HG03457 (cell line): Measurements from ENCODE around the gene FHDC1.
"Not testable (repeated sequence)": the region's sequence is repeated elsewhere in the genome, so short reads cannot be mapped to it uniquely, and the experiment has no call there.

Experiments used
- ATAC-seq: cut with Tn5 transposase; IDR thresholded peaks from one replicate; pipeline ENCODE4 v1.9.1; 2021; ENCODE audit warnings: moderate number of reproducible peaks; ENCODE audit not compliant: unreplicated experiment

The FHDC1 gene, protein sequence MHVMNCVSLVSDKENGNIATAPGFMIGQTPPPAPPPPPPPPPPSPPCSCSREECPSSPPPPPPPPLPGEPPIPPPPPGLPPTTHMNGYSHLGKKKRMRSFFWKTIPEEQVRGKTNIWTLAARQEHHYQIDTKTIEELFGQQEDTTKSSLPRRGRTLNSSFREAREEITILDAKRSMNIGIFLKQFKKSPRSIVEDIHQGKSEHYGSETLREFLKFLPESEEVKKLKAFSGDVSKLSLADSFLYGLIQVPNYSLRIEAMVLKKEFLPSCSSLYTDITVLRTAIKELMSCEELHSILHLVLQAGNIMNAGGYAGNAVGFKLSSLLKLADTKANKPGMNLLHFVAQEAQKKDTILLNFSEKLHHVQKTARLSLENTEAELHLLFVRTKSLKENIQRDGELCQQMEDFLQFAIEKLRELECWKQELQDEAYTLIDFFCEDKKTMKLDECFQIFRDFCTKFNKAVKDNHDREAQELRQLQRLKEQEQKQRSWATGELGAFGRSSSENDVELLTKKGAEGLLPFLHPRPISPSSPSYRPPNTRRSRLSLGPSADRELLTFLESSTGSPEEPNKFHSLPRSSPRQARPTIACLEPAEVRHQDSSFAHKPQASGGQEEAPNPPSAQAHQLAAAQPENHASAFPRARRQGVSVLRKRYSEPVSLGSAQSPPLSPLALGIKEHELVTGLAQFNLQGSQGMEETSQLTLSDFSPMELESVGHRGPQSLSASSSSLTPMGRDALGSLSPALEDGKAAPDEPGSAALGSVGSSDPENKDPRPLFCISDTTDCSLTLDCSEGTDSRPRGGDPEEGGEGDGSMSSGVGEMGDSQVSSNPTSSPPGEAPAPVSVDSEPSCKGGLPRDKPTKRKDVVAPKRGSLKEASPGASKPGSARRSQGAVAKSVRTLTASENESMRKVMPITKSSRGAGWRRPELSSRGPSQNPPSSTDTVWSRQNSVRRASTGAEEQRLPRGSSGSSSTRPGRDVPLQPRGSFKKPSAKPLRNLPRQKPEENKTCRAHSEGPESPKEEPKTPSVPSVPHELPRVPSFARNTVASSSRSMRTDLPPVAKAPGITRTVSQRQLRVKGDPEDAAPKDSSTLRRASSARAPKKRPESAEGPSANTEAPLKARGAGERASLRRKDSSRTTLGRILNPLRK

DNA sequence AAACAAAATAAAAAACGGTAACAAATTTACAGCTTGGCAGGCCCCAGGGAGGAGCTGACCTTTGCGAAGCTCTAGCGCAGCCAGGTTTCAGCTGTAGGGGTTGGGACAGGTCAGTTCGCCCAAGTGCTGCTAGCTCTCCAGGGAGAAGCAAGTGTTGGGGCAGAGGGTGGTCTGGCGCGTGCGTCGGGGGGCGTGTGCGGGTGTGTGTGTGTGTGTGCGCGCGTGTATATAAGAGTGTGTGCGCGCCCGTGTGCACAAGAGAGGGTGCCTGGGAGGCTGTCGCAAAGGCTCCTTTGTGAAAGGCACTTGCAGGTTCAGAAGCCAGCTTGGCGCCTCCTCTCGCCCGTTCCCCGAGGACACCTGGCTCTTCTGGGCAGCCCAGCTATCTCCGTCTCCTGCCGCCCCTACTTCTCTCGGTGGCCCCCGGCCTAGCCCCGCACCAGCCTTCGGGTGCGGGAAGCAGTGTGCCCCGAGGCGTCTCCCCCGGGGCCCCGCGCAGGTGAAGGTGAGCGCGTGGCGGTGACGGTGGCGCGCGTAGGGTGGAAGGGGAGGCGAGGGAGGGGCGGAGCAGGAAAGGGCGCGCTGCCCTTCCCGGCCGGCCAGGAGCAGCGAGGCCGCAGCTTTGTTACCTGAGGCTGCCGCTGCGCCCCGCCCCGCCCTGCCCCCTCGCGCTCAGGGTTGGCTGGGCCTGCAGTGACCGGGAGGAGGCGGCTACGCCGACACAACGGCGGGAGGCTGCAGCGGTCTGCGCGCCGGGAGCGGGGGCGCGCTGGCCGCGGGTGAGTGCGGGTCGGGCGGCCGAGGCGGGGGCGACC lies at the start of gene FHDC1:
Gene FHDC1 (plus strand): TSS at position 693 of the 815 bp plus-strand sequence. CDS start 6,735 bp downstream, outside the sequence.
- ATAC-seq = no peak

DNA sequence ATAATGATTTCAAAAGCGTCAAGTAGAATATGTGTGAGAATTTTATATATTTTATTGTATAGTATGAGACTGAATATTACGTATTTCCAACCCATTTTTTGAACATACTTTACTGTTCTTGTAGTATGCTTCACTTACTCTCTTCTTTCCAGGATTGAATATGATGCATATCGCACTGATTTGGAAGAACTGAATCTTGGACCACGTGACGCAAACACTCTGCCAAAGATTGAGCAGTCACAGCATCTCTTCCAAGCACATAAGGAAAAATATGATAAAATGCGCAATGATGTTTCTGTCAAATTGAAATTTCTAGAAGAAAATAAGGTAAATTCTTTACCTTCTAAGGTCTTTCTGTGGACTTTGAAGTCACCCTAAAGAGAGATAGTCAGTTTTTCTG lies 48.1 kb upstream of the FHDC1 start:
- ATAC-seq = no peak

DNA sequence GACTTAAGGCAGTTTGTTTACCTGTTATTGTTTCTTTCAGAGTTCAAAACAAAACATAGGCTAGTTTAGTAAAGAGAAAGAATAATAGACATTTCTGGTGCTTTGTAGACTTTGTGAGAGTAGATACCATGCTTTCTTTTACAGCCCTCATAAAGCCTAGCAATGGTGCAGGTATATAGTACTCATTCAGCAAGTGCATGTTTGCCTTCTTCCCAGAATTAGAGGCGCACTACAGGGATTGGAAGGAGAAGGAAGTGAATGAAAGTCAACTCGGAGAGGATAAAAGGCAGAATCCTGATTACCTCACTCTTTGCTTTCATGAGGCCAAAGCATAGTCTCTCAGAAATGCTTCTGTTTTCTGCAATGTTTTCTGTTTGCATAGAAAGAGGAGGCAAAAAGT lies 43.1 kb upstream of the FHDC1 start:
- ATAC-seq = no peak

DNA sequence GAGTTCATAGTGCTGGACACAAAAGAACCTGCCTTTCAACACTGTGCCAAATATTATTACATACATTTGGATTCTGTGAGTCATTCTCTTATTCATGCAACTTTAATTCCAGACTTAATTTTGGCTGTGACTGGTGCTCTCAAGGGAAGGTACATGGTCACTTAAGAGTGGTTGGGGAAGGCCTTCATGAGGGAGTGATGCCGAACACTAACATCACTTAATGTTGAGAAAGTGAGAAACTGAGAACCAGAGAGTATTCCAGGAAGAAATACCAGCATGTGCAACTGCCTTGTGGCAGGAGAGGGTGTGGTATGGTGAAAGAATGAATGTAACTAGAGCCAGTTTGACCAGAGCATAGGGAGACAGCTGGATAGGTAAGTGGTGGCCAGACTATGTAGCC lies 41.5 kb upstream of the FHDC1 start:
- ATAC-seq = no peak

DNA sequence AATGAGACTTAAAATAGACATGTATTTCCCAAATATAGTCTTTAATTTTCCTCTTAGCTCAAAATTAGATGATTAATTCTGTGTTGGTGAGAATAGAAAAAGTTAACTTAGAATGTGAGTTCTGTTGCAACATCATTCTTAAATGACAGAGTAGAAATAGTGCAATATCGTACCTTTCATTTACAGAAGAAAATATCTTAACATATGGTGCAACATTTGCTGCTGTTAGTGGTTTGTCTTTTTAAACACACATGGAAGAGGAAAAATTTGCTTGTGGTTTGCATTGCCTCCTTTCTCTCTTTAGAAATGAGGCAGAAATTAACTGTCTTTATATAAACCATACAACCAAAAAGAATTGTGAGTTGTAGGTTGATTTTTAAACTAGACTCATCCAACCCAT lies 39.3 kb upstream of the FHDC1 start:
- ATAC-seq = no peak

DNA sequence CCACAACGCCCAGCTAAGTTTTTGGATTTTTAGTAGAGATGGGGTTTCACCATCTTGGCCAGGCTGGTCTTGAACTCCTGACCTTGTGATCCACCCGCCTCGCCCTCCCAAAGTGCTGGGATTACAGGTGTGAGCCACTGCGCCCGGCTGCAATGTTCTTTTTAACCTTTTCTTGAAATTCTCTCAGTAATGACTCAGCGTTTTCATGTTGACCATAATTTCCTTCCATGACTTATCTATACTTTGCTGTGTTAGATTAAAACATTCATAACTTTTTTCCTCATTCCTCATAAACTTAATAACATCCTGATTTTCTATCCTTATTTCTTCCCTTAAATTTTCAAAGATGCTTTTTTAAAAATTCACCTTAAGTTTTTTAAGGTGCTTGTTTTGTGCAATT lies 38.0 kb upstream of the FHDC1 start:
- not testable (repeated sequence) for ATAC-seq

DNA sequence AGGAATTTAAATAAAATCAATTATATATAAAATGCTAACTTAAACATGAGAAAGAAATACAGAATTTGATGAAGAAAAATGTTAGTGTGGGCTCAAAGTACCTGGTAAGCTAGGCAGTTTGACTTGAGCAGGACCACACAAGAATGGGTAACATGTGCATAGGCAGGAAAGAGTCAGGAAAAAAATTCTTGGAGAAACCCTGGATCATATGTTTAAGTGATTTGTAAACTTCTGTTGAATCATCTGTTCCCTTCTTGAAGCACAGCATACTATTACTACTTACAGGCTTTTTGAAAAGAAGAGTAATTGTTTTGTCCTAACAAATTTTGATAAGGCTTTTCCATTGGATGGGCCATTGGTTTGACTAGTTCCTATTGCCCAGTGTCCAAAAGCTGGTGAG lies 37.5 kb upstream of the FHDC1 start:
- no peak for ATAC-seq

DNA sequence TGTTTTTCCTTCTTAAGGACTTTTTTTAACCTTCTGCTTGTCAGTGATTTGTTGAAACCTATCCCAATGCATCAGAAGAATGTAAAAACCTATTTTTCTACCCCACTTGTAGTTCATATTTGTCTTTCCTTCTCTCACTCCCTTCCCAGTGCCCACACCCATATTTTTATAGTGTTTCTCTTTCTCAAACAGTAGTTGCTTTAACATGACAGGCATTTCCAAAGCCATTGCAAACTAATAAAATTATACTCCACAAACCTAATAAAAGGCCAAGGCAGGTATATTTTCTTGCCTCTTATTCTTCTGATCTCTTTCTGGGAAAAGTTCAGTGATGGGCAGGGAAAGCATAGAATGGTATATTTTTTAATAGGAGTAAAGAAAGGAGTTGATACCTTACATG lies 35.7 kb upstream of the FHDC1 start:
- ATAC-seq = no peak

DNA sequence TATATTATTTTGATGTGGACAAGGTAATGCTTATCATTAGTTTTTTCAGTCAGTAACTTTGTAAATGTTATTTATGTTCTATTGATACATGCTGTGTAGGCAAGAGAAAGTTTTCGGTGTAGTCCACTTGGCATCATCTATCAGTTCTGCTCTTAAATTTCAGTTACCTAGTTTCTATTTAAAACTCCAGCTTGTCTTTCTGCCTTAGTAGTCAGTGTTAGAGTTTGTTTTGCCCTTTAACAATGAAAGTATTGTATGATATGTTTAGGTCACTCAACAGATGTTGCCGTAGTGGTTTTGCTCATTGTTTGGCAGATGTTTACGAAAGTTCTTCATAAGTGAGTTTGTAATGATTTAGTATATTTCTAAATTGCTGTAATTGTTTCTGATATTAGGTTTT lies 34.9 kb upstream of the FHDC1 start:
- ATAC-seq = no peak

DNA sequence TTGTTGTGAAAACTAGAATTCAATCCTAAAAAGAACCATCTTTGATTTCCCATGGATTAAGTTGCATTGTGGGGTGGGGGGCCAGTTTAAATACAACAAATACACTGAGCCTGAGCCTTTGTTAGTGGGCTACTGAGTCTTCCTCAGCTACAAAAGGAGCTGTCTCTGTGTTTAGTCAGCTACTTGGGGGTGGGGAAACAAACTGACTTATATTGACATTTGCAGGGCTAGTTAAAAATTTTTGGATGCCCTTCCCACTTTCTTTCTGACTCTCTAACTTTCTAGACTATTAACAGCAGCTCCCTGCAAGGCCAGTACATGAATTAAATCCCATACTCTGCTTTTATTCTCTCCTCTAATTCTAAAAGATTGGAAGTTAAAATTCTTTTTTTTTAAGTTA lies 32.5 kb upstream of the FHDC1 start:
- no peak for ATAC-seq

DNA sequence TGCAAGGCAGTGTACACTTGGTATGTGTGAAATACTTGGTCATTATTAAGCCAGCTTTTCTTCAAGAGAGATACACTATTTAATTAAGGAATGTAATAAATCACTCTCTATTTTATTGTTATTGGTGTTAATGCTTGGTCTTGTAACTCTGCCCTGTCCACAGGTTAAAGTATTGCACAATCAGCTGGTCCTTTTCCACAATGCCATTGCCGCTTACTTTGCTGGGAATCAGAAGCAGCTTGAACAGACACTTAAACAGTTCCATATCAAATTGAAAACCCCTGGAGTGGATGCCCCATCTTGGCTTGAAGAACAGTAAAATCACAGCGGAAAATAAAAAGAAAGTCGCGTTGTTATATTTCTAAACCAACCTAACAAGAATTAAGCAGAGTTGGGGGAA lies 26.2 kb upstream of the FHDC1 start:
- no peak for ATAC-seq

DNA sequence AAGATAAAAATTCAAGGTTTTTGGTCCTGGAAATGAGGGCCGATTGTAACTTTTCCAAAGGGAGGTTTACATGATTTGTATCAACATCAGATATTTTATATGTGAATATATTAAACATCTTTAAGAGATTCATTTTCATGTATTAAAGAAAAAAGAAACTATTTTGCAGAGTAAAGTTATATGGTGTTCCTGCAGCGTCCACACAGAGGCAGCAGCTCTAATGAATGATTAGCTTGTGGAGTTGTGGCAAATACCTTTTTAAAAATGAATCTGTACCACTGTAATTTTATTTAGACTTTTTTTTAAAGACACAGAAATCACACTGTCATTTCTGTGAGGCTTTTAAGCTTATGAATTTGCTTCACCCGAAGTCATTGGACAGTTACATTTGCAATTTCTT lies 25.6 kb upstream of the FHDC1 start:
- no peak for ATAC-seq

DNA sequence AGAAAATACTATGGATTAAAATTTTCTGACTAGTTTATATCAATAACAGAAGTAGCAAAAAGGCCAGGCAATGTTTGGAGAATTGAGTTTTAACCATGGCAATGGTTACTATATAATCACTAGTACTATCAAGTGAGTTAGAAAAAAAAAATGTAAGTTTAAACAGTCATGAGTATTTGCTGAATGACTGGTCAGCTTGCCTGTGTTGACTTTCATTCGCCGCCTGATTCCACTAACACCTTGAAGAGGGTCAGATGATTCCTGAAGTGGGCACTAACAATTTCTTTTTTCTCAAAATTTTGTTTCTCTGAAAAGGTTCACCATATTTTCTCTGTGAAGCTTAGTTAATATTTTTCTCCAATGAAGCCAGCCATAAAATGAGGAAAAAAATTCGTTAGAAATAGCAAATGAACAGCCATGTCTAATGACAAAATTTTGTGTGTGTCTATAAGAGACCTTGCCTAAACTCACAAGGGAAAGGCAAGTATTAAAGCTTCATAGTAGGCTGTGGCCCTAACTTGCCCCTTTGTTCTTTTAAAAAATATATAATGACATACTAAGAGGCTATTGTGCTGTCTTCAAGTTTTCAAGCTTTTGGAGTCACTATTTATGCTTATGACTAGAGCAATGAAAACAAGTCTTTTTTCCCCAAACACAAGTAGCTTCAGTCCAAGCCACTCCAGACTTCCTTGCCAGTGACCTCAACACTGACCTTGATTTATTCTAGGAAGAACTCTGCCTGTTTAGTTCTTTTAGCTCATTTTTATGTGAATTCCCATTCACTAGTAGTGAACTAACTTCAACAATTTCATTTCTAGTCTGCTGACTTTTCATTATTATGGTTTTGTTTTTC lies 18.4 kb upstream of the FHDC1 start:
- no peak for ATAC-seq

DNA sequence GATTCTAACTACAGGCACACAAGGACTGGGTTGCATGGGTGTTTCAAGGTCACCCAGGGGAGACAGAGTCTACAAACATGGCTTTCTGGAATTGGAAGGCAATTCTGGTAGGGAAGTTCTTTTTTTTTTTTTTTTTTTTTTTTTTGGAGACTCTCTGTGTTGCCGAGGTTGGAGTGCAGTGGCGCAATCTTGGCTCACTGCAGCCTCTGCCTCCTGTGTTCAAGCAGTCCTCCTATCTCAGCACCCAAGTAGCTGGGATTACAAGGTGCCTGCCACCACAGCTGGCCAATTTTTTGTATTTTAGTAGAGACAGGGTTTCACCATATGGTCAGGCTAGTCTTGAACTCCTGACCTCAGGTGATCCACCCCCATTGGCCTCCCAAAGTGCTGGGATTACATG lies 16.3 kb upstream of the FHDC1 start:
- ATAC-seq = no peak

DNA sequence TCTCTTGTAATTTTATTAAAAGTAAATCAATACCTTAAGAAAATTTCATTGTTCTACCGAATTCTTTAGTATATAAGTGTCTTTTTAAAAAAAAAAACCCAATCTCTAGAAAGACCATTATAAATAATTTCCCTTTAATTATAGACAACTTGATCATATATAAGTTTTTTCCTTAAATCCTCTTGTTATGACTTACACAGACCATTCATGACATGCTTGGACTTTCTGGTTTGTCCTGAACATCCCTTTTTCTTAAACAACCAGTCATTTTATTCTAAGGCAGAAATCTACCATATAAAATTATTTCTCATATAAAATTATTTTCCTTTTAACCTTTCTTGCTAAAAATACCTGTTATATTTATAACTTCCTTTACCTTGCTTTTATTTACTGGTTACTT lies 15.4 kb upstream of the FHDC1 start:
- ATAC-seq = no peak

DNA sequence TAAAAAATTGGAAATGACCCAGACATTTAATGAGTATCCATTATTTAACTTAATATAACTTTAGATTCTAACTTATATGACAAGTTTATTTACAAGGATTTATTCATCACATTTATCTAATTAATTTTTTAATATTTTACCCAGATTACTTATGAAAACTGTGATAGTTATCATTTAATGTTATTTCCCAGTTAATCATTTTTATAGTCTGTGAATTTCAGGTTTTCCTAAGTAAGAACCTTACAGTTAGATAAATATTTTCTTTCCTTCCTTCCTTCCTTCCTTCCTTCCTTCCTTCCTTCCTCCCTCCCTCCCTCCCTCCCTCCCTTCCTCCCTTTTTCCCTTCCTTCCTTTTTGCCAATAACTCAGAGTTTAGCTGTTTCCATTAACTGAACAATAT lies 14.8 kb upstream of the FHDC1 start:
- ATAC-seq = no peak

DNA sequence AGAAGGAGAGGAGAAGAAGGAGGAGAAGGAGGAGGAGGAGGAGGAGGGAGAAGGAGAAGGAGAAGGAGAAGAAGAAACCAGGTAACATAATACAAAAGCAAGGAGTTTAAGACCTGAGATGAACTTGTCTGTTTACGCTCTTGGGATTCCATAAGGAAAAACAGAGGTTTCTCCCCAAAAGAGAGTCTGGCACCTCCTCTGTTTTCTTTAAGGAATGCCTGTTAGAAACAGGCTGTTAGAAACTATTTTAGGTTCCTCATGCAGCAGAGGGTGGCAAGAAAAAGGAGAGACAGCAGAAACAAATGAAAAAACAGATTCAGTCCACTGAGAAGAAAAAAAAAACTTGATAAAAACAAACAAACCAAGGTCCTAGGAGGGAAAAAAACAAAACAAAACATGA lies 10.3 kb upstream of the FHDC1 start:
- ATAC-seq = no peak

DNA sequence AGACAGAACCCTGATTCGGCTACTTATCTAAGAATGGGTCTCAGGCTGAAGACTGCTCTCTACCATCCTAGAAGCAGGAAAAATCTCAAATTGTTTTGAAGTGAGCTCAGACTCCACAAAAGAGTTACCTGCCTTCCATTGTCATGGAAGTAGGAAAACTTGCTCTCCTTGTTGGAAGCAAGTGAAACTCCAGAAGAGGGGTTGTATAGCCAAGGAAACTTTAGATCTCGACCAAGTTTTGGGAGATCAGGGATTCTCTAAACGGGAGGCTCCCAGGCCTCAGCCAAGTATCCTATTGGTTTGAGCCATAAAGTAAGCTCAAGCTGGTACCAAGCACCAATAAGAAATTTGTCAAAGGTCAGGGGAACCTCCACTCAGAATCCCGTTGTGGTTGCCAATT lies 9.2 kb upstream of the FHDC1 start:
- ATAC-seq = no peak

DNA sequence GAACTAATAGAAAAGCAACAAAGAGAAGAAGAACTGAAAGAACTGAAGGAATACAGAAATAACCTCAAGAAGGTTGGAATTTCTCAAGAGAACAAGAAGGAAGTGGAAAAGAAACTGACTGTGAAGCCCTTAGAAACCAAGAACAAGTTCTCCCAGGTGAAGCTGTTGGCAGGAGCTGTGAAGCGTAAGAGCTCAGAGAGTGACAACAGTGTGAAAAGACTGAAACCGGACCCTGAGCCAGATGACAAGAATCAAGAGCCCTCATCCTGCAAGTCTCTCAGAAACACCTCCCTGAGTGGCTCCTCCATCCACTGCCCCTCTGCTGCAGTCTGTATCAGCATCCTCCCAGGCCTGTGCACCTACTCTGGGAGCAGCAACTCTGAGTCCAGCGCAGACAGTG lies 8.4 kb upstream of the FHDC1 start:
- no peak for ATAC-seq

DNA sequence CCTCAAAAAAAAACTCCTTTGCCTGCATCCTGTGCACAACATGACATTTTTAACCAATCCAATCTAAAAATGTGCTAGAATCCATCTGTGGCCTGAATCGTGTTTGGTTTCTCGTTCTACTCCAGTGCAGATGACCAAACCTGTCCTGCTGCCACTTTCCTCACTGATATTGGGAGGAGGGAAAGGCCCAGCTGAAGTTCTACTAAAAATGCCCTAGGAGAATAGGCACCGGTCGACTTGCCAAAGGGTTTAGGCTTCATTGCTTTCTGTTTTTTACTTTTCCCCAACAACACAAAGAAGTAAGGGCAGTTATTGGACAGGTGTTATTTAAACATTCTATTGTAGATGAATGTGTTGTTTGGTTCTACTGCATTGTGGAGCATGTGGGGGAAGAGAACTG lies 7.8 kb upstream of the FHDC1 start:
- ATAC-seq = no peak
